Activated CD8-positive, alpha-beta T cell treated with anti-CD3 and anti-CD28 coated beads, Interleukin-2, amount 10 ng/mL, durations not matched to agents 7 days and 5 days (primary cell): ENCODE measurements around the gene GIT2. TPM values are rescaled to one million over a fixed set of nuclear protein-coding genes. Genes with fewer than 3 reads are reported as not detected.
"Not testable (repeated sequence)": the region's sequence is repeated elsewhere in the genome, so short reads cannot be mapped to it uniquely, and the experiment has no call there.

Source experiments
- ATAC-seq: fragments of 150-1000 bp; cut with Tn5 transposase; one replicate; pipeline ENCODE4 v1.10.0; 2021; ENCODE audit warnings: moderate library complexity
- CTCF ChIA-PET: fragments of 350-600 bp; sonication (Branson Sonifier 250); formaldehyde crosslinking; loops from one replicate; lab custom pipeline; 2021; ENCODE audit warnings: antibody characterized with exemption; lab: Charles Lee
- POLR2A ChIA-PET: fragments of 350-600 bp; sonication (Branson Sonifier 250); formaldehyde crosslinking; loops from one replicate; lab custom pipeline; 2021; ENCODE audit warnings: antibody characterized with exemption; lab: Charles Lee
- DNase-seq: peaks from one replicate; pipeline ENCODE4 v3.0.0-alpha.2; 2020
- H3K27ac Mint-ChIP-seq: one replicate; pipeline ENCODE4 v1.8.0; 2021; ENCODE audit warnings: mild to moderate bottlenecking, mixed read lengths
- H3K27me3 Mint-ChIP-seq: one replicate; pipeline ENCODE4 v1.8.0; 2021; ENCODE audit warnings: low read depth, mixed read lengths
- H3K36me3 Mint-ChIP-seq: one replicate; pipeline ENCODE4 v1.8.0; 2021; ENCODE audit warnings: low read depth, mixed read lengths
- H3K4me1 Mint-ChIP-seq: one replicate; pipeline ENCODE4 v1.8.0; 2021; ENCODE audit warnings: low read depth, mixed read lengths
- H3K4me3 Mint-ChIP-seq: one replicate; pipeline ENCODE4 v1.8.0; 2021; ENCODE audit warnings: mild to moderate bottlenecking, mixed read lengths
- H3K9me3 Mint-ChIP-seq: one replicate; pipeline ENCODE4 v1.8.0; 2022; ENCODE audit warnings: mixed read lengths; ENCODE audit not compliant: insufficient read depth
- total RNA-seq, 2 experiments: library from RNA; stranded (reverse); gene quantifications; one replicate each; pipeline ENCODE4 v1.2.3, GENCODE V29; 2021

The GIT2 gene
- total RNA-seq, 2 experiments from 2014 or later, result 86.6 to 87.7 TPM

GRCh38 chr12:109944561-109945359 lies 51.4 kb downstream of the GIT2 start:
- no peak overlapping the region for H3K27ac Mint-ChIP-seq
- ChIA-PET POLR2A (interaction anchor here (0.6 kb wide), 2 partner anchors 236 to 464 kb away, joined by 3 to 4 read pairs; no protein-coding TSS in a partner anchor), CTCF (interaction anchor here (1.4 kb wide), 1 partner anchor 100 kb away, joined by 4 read pairs; no protein-coding TSS in a partner anchor)
- no peak for ATAC-seq
- H3K27me3 Mint-ChIP-seq, result no peaks in the 10 kb centered on the region
- DNase-seq, result no peak
- H3K4me1 Mint-ChIP-seq, result peaks cover 24% of the 10 kb centered on the region
- H3K9me3 Mint-ChIP-seq, result no peaks in the 10 kb centered on the region
- H3K4me3 Mint-ChIP-seq, result no peak overlapping the region
- H3K36me3 Mint-ChIP-seq, result peaks cover 47% of the 10 kb centered on the region

GRCh38 chr12:109943811-109944210 lies 52.4 kb downstream of the GIT2 start:
- ChIA-PET CTCF (interaction anchor here (1.4 kb wide), 1 partner anchor 99 kb away, joined by 4 read pairs; no protein-coding TSS in a partner anchor), POLR2A (no interaction called here)
- Mint-ChIP-seq H3K27me3 (no peaks in the 10 kb centered on the region), H3K4me1 (peaks cover 24% of the 10 kb centered on the region), H3K4me3 (no peak overlapping the region), H3K36me3 (peaks cover 46% of the 10 kb centered on the region), H3K9me3 (no peaks in the 10 kb centered on the region), H3K27ac (no peak overlapping the region)
- ATAC-seq, result no peak
- DNase-seq, result no peak

GRCh38 chr12:109940339-109940923 lies 55.7 kb downstream of the GIT2 start:
- H3K27me3 Mint-ChIP-seq, result no peaks in the 10 kb centered on the region
- no peak for DNase-seq
- H3K4me1 Mint-ChIP-seq, result no peaks in the 10 kb centered on the region
- ChIA-PET POLR2A (interaction anchor here (1.1 kb wide), 1 partner anchor 10 kb away, joined by 4 read pairs; no protein-coding TSS in a partner anchor), CTCF (no interaction called here)
- H3K9me3 Mint-ChIP-seq, result no peaks in the 10 kb centered on the region
- H3K27ac Mint-ChIP-seq, result no peak overlapping the region
- ATAC-seq, result no peak
- peaks cover 42% of the 10 kb centered on the region for H3K36me3 Mint-ChIP-seq
- H3K4me3 Mint-ChIP-seq, result no peak overlapping the region

GRCh38 chr12:109939504-109939903 lies 56.7 kb downstream of the GIT2 start:
- Mint-ChIP-seq H3K27ac (no peak overlapping the region), H3K36me3 (peaks cover 38% of the 10 kb centered on the region), H3K4me1 (no peaks in the 10 kb centered on the region), H3K9me3 (no peaks in the 10 kb centered on the region), H3K4me3 (no peak overlapping the region), H3K27me3 (no peaks in the 10 kb centered on the region)
- ChIA-PET CTCF (no interaction called here), POLR2A (no interaction called here)
- DNase-seq (no peak), ATAC-seq (no peak)

- CTCF ChIA-PET, result interaction anchor here (1.0 kb wide), 1 partner anchor 86 kb away, joined by 3 read pairs; no protein-coding TSS in a partner anchor
- DNase-seq (no peak), ATAC-seq (no peak)
- Mint-ChIP-seq H3K27ac (no peak overlapping the region), H3K9me3 (no peaks in the 10 kb centered on the region), H3K4me1 (no peaks in the 10 kb centered on the region), H3K27me3 (no peaks in the 10 kb centered on the region), H3K36me3 (peaks cover 38% of the 10 kb centered on the region), H3K4me3 (no peak overlapping the region)
- POLR2A ChIA-PET, result no interaction called here
Measured at GRCh38 chr12:109938947-109939346, 57.2 kb downstream of the GIT2 start.

- no peak for DNase-seq
Measured at GRCh38 chr12:109937371-109937770, 58.8 kb downstream of the GIT2 start.

GRCh38 chr12:109934026-109934425 lies 62.1 kb downstream of the GIT2 start:
- H3K4me3 Mint-ChIP-seq, result no peak overlapping the region
- DNase-seq, result peak; percentile 33
- H3K27ac Mint-ChIP-seq, result no peak overlapping the region
- no peaks in the 10 kb centered on the region for H3K27me3 Mint-ChIP-seq
- CTCF ChIA-PET, result interaction anchor here (1.0 kb wide), 1 partner anchor 13 kb away, joined by 3 read pairs; no protein-coding TSS in a partner anchor
- POLR2A ChIA-PET, result no interaction called here
- no peaks in the 10 kb centered on the region for H3K9me3 Mint-ChIP-seq
- no peaks in the 10 kb centered on the region for H3K4me1 Mint-ChIP-seq
- peaks cover 54% of the 10 kb centered on the region for H3K36me3 Mint-ChIP-seq
- no peak for ATAC-seq

More at GRCh38 chr12:109937371-109937770, 58.8 kb downstream of the GIT2 start:
- no peak overlapping the region for H3K4me3 Mint-ChIP-seq
- ATAC-seq, result no peak
- no peaks in the 10 kb centered on the region for H3K9me3 Mint-ChIP-seq
- no peaks in the 10 kb centered on the region for H3K4me1 Mint-ChIP-seq
- ChIA-PET POLR2A (no interaction called here), CTCF (no interaction called here)
- H3K36me3 Mint-ChIP-seq, result peaks cover 47% of the 10 kb centered on the region
- H3K27ac Mint-ChIP-seq, result no peak overlapping the region
- no peaks in the 10 kb centered on the region for H3K27me3 Mint-ChIP-seq

- no peak for DNase-seq
- Mint-ChIP-seq H3K27ac (no peak overlapping the region), H3K27me3 (no peaks in the 10 kb centered on the region), H3K4me3 (no peak overlapping the region), H3K9me3 (no peaks in the 10 kb centered on the region), H3K4me1 (no peaks in the 10 kb centered on the region), H3K36me3 (peaks cover 49% of the 10 kb centered on the region)
- ChIA-PET CTCF (interaction anchor here (0.7 kb wide), 1 partner anchor 52 kb away, joined by 3 read pairs; no protein-coding TSS in a partner anchor), POLR2A (no interaction called here)
- no peak for ATAC-seq
Measured at GRCh38 chr12:109932878-109933503, 63.2 kb downstream of the GIT2 start.

- ChIA-PET CTCF (interaction anchor here (0.9 to 1.2 kb wide), 2 partner anchors 78 kb away, joined by 3 to 7 read pairs; no protein-coding TSS in a partner anchor), POLR2A (interaction anchor here (1.4 kb wide), 1 partner anchor 9 kb away, joined by 4 read pairs; no protein-coding TSS in a partner anchor)
- DNase-seq, result no peak
- no peak overlapping the region for H3K4me3 Mint-ChIP-seq
- no peaks in the 10 kb centered on the region for H3K4me1 Mint-ChIP-seq
- H3K36me3 Mint-ChIP-seq, result peaks cover 41% of the 10 kb centered on the region
- no peak for ATAC-seq
- H3K9me3 Mint-ChIP-seq, result no peaks in the 10 kb centered on the region
- no peaks in the 10 kb centered on the region for H3K27me3 Mint-ChIP-seq
- no peak overlapping the region for H3K27ac Mint-ChIP-seq
Measured at GRCh38 chr12:109931143-109931542, 65.0 kb downstream of the GIT2 start.

GRCh38 chr12:109930028-109930800 lies 66.0 kb downstream of the GIT2 start:
- Mint-ChIP-seq H3K4me1 (no peaks in the 10 kb centered on the region), H3K27ac (no peak overlapping the region), H3K27me3 (no peaks in the 10 kb centered on the region), H3K36me3 (peaks cover 34% of the 10 kb centered on the region), H3K9me3 (no peaks in the 10 kb centered on the region), H3K4me3 (no peak overlapping the region)
- ChIA-PET CTCF (interaction anchor here (0.9 to 2.3 kb wide), 2 partner anchors 76 to 77 kb away, joined by 3 to 13 read pairs; no protein-coding TSS in a partner anchor), POLR2A (interaction anchor here (1.4 kb wide), 1 partner anchor 10 kb away, joined by 4 read pairs; no protein-coding TSS in a partner anchor)
- ATAC-seq (no peak), DNase-seq (no peak)

GRCh38 chr12:109929326-109929725 lies 66.8 kb downstream of the GIT2 start:
- H3K27ac Mint-ChIP-seq, DNase-seq: not testable (repeated sequence)

More at GRCh38 chr12:109929326-109929725, 66.8 kb downstream of the GIT2 start:
- H3K4me3 Mint-ChIP-seq, POLR2A ChIA-PET, H3K4me1 Mint-ChIP-seq, H3K9me3 Mint-ChIP-seq, H3K27me3 Mint-ChIP-seq, ATAC-seq: not testable (repeated sequence)
- peaks cover 31% of the 10 kb centered on the region for H3K36me3 Mint-ChIP-seq
- CTCF ChIA-PET, result interaction anchor here (1.4 to 2.3 kb wide), 2 partner anchors 18 to 76 kb away, joined by 6 to 13 read pairs; no protein-coding TSS in a partner anchor
